HEK293 (cell line): ENCODE data around the gene SLC51B.

Experiments used
- RBAK ChIP-seq: fragments of 450-650 bp; formaldehyde crosslinking; IDR thresholded peaks from 2 replicates; pipeline ENCODE4 v1.5.1; 2016; ENCODE audit warnings: missing biosample characterization, missing genetic modification characterization
- ZNF274 ChIP-seq, 2 experiments: fragments of 200-500 bp in 1 of 2; fragments of 450-650 bp in 1 of 2; sonication (Bioruptor generic) in 1 of 2; formaldehyde crosslinking in 1 of 2; IDR thresholded peaks; 2 replicates each; pipeline versions ENCODE4 v1.5.1 to v1.6.1; 2014 to 2016; ENCODE audit warnings: borderline replicate concordance in 1 of 2, inconsistent platforms in 1 of 2, low read length in 1 of 2, missing biosample characterization in 1 of 2, missing genetic modification characterization in 1 of 2
- TF ChIP-seq, protein P1 (sequence below): fragments of 450-650 bp; formaldehyde crosslinking; IDR thresholded peaks from 2 replicates; pipeline ENCODE4 v1.5.1; 2016; ENCODE audit warnings: missing biosample characterization, missing genetic modification characterization

DNA sequence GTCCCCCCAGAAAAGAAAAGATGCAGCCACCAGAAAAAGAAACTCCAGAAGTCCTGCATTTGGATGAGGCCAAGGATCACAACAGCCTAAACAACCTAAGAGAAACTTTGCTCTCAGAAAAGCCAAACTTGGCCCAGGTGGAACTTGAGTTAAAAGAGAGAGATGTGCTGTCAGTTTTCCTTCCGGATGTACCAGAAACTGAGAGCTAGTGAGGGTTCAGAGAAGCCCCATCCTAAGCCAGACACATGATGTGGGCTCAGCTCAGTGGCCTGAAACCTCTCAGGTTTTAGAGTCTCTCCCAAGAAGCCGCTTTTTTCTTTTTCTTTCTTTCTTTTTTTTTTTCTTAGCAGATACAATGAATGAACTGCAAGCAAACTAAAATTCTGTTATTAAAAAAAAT, 7.8 kb downstream of the SLC51B start:
- no peak for TF ChIP-seq ZNF274 (IDR thresholded peaks at IDR 0.05; ENCODE audit: low read length)
- TF ChIP-seq ZNF274 (tag by site-specific recombination; IDR thresholded peaks at IDR 0.05; ENCODE audit: borderline replicate concordance) = no peak
- TF ChIP-seq RBAK (tag by site-specific recombination) = no peak
- TF ChIP-seq, protein P1, sequence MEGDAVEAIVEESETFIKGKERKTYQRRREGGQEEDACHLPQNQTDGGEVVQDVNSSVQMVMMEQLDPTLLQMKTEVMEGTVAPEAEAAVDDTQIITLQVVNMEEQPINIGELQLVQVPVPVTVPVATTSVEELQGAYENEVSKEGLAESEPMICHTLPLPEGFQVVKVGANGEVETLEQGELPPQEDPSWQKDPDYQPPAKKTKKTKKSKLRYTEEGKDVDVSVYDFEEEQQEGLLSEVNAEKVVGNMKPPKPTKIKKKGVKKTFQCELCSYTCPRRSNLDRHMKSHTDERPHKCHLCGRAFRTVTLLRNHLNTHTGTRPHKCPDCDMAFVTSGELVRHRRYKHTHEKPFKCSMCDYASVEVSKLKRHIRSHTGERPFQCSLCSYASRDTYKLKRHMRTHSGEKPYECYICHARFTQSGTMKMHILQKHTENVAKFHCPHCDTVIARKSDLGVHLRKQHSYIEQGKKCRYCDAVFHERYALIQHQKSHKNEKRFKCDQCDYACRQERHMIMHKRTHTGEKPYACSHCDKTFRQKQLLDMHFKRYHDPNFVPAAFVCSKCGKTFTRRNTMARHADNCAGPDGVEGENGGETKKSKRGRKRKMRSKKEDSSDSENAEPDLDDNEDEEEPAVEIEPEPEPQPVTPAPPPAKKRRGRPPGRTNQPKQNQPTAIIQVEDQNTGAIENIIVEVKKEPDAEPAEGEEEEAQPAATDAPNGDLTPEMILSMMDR = no peak
